ENCODE results near the gene ZDHHC12.

- TF ChIP-seq PKNOX1 (IDR thresholded peaks at IDR 0.05), result no peak
- TF ChIP-seq FOXM1 (IDR thresholded peaks at IDR 0.05; ENCODE audit: borderline replicate concordance), result no peak
- no peak for TF ChIP-seq L3MBTL2 (conservative IDR thresholded peaks at IDR 0.05)
- TF ChIP-seq BHLHE40 (IDR thresholded peaks at IDR 0.05; ENCODE audit: borderline replicate concordance), result no peak
- TF ChIP-seq FOXA1 (IDR thresholded peaks at IDR 0.05), result no peak
- no peak for TF ChIP-seq SP1 (IDR thresholded peaks at IDR 0.05)
- TF ChIP-seq SUZ12 (IDR thresholded peaks at IDR 0.05), result no peak
- no peak for TF ChIP-seq TARDBP (IDR thresholded peaks at IDR 0.05)
- TF ChIP-seq CTBP1 (IDR thresholded peaks at IDR 0.05; ENCODE audit: borderline replicate concordance), result no peak
- TF ChIP-seq HDGF (IDR thresholded peaks at IDR 0.05; ENCODE audit: borderline replicate concordance), result no peak
- TF ChIP-seq NFRKB (IDR thresholded peaks at IDR 0.05), result no peak
- no peak for TF ChIP-seq LEF1 (IDR thresholded peaks at IDR 0.05; ENCODE audit: borderline replicate concordance)
- TF ChIP-seq ZNF384 (IDR thresholded peaks at IDR 0.05), result no peak
Observed at GRCh38 chr9:128719919-128720605, 3.9 kb downstream of the ZDHHC12 start.

All from HEK293T (cell line).